GM12878 (cell line): ENCODE results near the gene PIEZO2.

Experiments
- BRCA1 ChIP-seq: IDR thresholded peaks from 2 replicates; pipeline ENCODE4 v1.6.1; 2011; ENCODE audit warnings: low read depth, low read length, improper control_type of control experiment
- CTCF ChIP-seq, 3 experiments: IDR thresholded peaks in 2 of 3; conservative IDR thresholded peaks in 1 of 3; 2 replicates each; pipeline ENCODE4 v1.5.1; 2011; ENCODE audit warnings: low read depth in 3 of 3, low read length in 3 of 3, mild to moderate bottlenecking in 3 of 3, control low read depth in 2 of 3, moderate library complexity in 2 of 3, inconsistent platforms in 1 of 3, mixed read lengths in 1 of 3; ENCODE audit not compliant: control insufficient read depth in 2 of 3, insufficient read depth in 1 of 3; ENCODE audit errors: extremely low read depth in 1 of 3
- ETV6 ChIP-seq, 2 experiments: fragments of 450-650 bp in 1 of 2; IDR thresholded peaks in 1 of 2; conservative IDR thresholded peaks in 1 of 2; 2 replicates each; pipeline ENCODE4 v1.6.1; 2014; ENCODE audit warnings: antibody characterized with exemption in 1 of 2, borderline replicate concordance in 1 of 2, low read depth in 1 of 2, mild to moderate bottlenecking in 1 of 2, moderate library complexity in 1 of 2
- JUND ChIP-seq: IDR thresholded peaks from 2 replicates; pipeline ENCODE4 v1.6.1; 2012; ENCODE audit warnings: low read depth, mild to moderate bottlenecking, low read length, improper control_type of control experiment, moderate library complexity
- NFXL1 ChIP-seq: fragments of 450-650 bp; IDR thresholded peaks from 2 replicates; pipeline ENCODE4 v1.6.1; 2017; ENCODE audit warnings: antibody characterized with exemption, mild to moderate bottlenecking, borderline replicate concordance
- NR2C1 ChIP-seq: fragments of 450-650 bp; IDR thresholded peaks from 2 replicates; pipeline ENCODE4 v1.6.1; 2017; ENCODE audit warnings: antibody characterized with exemption, mild to moderate bottlenecking, moderate library complexity
- RFX5 ChIP-seq: IDR thresholded peaks from 2 replicates; pipeline ENCODE4 v1.6.1; 2011; ENCODE audit warnings: low read depth, low read length, improper control_type of control experiment
- TBL1XR1 ChIP-seq: IDR thresholded peaks from 2 replicates; pipeline ENCODE4 v1.6.1; 2012; ENCODE audit warnings: low read depth, low read length, improper control_type of control experiment
- USF2 ChIP-seq: IDR thresholded peaks from 2 replicates; pipeline ENCODE4 v1.6.1; 2011; ENCODE audit warnings: low read depth, low read length, improper control_type of control experiment, borderline replicate concordance

- TF ChIP-seq CTCF (IDR thresholded peaks at IDR 0.05 in 2 of 3, conservative IDR thresholded peaks at IDR 0.05 in 1 of 3; ENCODE audit: control insufficient read depth in 2 of 3, extremely low read depth in 1 of 3, insufficient read depth in 1 of 3, low read depth in 3 of 3, low read length in 3 of 3) (no peak; a peak in 1 of 6 replicates), ETV6 (conservative IDR thresholded peaks at IDR 0.05 in 1 of 2, IDR thresholded peaks at IDR 0.05 in 1 of 2; ENCODE audit: borderline replicate concordance in 1 of 2, low read depth in 1 of 2) (peak in 1 of 2 experiments; percentile 73; a peak in 2 of 4 replicates), BRCA1 (no peak), TBL1XR1 (no peak), NR2C1 (no peak), JUND (no peak), NFXL1 (no peak), RFX5 (no peak), USF2 (no peak)
Observed at GRCh38 chr18:10926621-10927161, 222.7 kb downstream of the PIEZO2 start.
